DND-41 (cell line): ENCODE data around the gene ITGA1.

ENCODE experiments used
- EZH2 ChIP-seq: IDR thresholded peaks from 3 replicates; pipeline ENCODE4 v1.6.1; 2012; ENCODE audit warnings: borderline replicate concordance, low read depth, mild to moderate bottlenecking, moderate library complexity, low read length, inconsistent platforms; ENCODE audit not compliant: severe bottlenecking
- TF ChIP-seq, protein P1 (sequence below): IDR thresholded peaks from 2 replicates; pipeline ENCODE4 v1.5.1; 2012; ENCODE audit warnings: borderline replicate concordance, low read length, moderate library complexity, mild to moderate bottlenecking; ENCODE audit not compliant: poor library complexity, severe bottlenecking; ENCODE audit errors: extremely low read depth

DNA sequence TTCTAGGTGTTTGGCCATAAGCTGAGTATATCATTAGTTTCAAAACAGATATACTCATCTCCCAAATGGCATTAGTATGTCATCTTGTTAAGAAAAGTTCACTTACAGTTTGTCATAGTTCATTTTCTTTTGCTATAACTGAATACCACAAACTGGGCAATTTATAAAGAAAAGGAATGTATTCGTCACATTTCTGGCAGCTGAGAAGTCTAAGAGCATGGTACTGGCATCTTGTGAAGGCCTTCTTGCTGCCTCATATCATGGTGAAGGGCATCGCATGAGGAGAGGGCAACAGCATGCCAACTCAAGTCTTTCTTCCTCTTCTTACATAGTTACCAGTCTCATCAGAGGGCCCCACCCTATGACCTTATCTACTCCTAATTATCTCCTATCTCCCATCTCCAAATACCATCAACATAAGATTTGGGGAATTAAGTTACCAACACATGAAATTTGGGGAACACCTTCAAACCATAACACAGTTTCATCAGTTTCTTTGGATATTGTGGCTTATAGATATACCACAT is 20.4 kb upstream of the ITGA1 start:
- TF ChIP-seq, protein P1, sequence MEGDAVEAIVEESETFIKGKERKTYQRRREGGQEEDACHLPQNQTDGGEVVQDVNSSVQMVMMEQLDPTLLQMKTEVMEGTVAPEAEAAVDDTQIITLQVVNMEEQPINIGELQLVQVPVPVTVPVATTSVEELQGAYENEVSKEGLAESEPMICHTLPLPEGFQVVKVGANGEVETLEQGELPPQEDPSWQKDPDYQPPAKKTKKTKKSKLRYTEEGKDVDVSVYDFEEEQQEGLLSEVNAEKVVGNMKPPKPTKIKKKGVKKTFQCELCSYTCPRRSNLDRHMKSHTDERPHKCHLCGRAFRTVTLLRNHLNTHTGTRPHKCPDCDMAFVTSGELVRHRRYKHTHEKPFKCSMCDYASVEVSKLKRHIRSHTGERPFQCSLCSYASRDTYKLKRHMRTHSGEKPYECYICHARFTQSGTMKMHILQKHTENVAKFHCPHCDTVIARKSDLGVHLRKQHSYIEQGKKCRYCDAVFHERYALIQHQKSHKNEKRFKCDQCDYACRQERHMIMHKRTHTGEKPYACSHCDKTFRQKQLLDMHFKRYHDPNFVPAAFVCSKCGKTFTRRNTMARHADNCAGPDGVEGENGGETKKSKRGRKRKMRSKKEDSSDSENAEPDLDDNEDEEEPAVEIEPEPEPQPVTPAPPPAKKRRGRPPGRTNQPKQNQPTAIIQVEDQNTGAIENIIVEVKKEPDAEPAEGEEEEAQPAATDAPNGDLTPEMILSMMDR: no peak
- no peak for TF ChIP-seq EZH2
